ENCODE measurements around the gene EBNA1BP2. TPM values are rescaled to one million over a fixed set of nuclear protein-coding genes. Genes with fewer than 3 reads are reported as not detected.

EBNA1BP2 gene
- total and polyA plus RNA-seq, 2 donors (not counting 1 experiment from before 2014, with no cell fraction given), result 10.1 to 27.4 TPM

- no peak overlapping the region for H3K27ac ChIP-seq (ENCODE audit: low read length in 2 of 2)
- H3K9me3 ChIP-seq (ENCODE audit: control extremely low read depth in 1 of 3, control insufficient read depth in 2 of 3, insufficient read depth in 1 of 3, low read length in 2 of 3), result peaks cover 0 to 3% (median 0%) of the 10 kb centered on the region in 3 donors
- no peaks in the 10 kb centered on the region for H3K27me3 ChIP-seq (replicated peaks in 1 of 4; ENCODE audit: control extremely low read depth in 1 of 4, control insufficient read depth in 3 of 4, insufficient read depth in 4 of 4, low read length in 3 of 4)
- CTCF ChIA-PET, result no interaction called here
- Mint-ChIP-seq H3K4me1 (no peaks in the 10 kb centered on the region), H3K9me3 (ENCODE audit: insufficient read depth) (no peaks in the 10 kb centered on the region), H3K4me3 (no peak overlapping the region), H3K27ac (no peak overlapping the region), H3K27me3 (peaks cover 14% of the 10 kb centered on the region)
- H2AFZ ChIP-seq (ENCODE audit: insufficient read depth, low read depth, low read length, poor library complexity, severe bottlenecking), result no peak overlapping the region
- H3K9ac ChIP-seq (ENCODE audit: low read length), result no peak overlapping the region
- WGBS (ENCODE audit: insufficient coverage), result no CpG with 5 or more reads among the region's 3 CpGs
- H3K79me2 ChIP-seq (ENCODE audit: control insufficient read depth, insufficient read depth, low read length), result no peaks in the 10 kb centered on the region
- DNase-seq (no peak), ATAC-seq (ENCODE audit: low read depth) (no peak)
- H3K36me3 ChIP-seq (replicated peaks in 1 of 2; ENCODE audit: control extremely low read depth in 1 of 2, control insufficient read depth in 1 of 2, extremely low read depth in 1 of 2, insufficient read depth in 2 of 2, low read length in 1 of 2), result no peaks in the 10 kb centered on the region
- POLR2A ChIA-PET, result no interaction called here
- no peak overlapping the region for H3K4me2 ChIP-seq (replicated peaks; ENCODE audit: low read depth, low read length, poor library complexity, severe bottlenecking)
- no peak overlapping the region for H3K4me3 ChIP-seq (ENCODE audit: control extremely low read depth in 1 of 5, extremely low read depth in 1 of 5, insufficient read depth in 1 of 5, low read depth in 2 of 5, low read length in 4 of 5)
- intact Hi-C loops (cut with micrococcal nuclease), result no loop called here
- no peaks in the 10 kb centered on the region for H4K20me1 ChIP-seq (ENCODE audit: control insufficient read depth, insufficient read depth, low read length, poor library complexity, severe bottlenecking)
- TF ChIP-seq CTCF (IDR thresholded peaks at IDR 0.05) (no peak), EZH2 (IDR thresholded peaks at IDR 0.05; ENCODE audit: borderline replicate concordance, insufficient read depth, low read depth, low read length, poor library complexity, severe bottlenecking) (no peak)
- no peaks in the 10 kb centered on the region for H3K4me1 ChIP-seq (ENCODE audit: control insufficient read depth in 2 of 2, insufficient read depth in 2 of 2, low read length in 2 of 2)
Measured at GRCh38 chr1:43184388-43184787, 12.3 kb upstream of the EBNA1BP2 start.

- Histone ChIP-seq H3K4me2 (replicated peaks; ENCODE audit: low read depth, low read length, poor library complexity, severe bottlenecking) (no peak overlapping the region), H4K20me1 (ENCODE audit: control insufficient read depth, insufficient read depth, low read length, poor library complexity, severe bottlenecking) (no peaks in the 10 kb centered on the region), H3K9me3 (ENCODE audit: control extremely low read depth in 1 of 3, control insufficient read depth in 2 of 3, insufficient read depth in 1 of 3, low read length in 2 of 3) (no peaks in the 10 kb centered on the region), H3K4me1 (ENCODE audit: control insufficient read depth in 2 of 2, insufficient read depth in 2 of 2, low read length in 2 of 2) (peaks cover 0 to 2% of the 10 kb centered on the region in 2 donors), H3K36me3 (replicated peaks in 1 of 2; ENCODE audit: control extremely low read depth in 1 of 2, control insufficient read depth in 1 of 2, extremely low read depth in 1 of 2, insufficient read depth in 2 of 2, low read length in 1 of 2) (no peaks in the 10 kb centered on the region), H3K27me3 (replicated peaks in 1 of 4; ENCODE audit: control extremely low read depth in 1 of 4, control insufficient read depth in 3 of 4, insufficient read depth in 4 of 4, low read length in 3 of 4) (peaks cover 0 to 27% (median 19%) of the 10 kb centered on the region in 4 experiments), H2AFZ (ENCODE audit: insufficient read depth, low read depth, low read length, poor library complexity, severe bottlenecking) (no peak overlapping the region), H3K79me2 (ENCODE audit: control insufficient read depth, insufficient read depth, low read length) (no peaks in the 10 kb centered on the region), H3K9ac (ENCODE audit: low read length) (no peak overlapping the region), H3K4me3 (ENCODE audit: control extremely low read depth in 1 of 5, extremely low read depth in 1 of 5, insufficient read depth in 1 of 5, low read depth in 2 of 5, low read length in 4 of 5) (no peak overlapping the region), H3K27ac (ENCODE audit: low read length in 2 of 2) (no peak overlapping the region)
- H3K4me3 Mint-ChIP-seq, result no peak overlapping the region
- POLR2A ChIA-PET, result no interaction called here
- H3K4me1 Mint-ChIP-seq, result peaks cover 4% of the 10 kb centered on the region
- TF ChIP-seq CTCF (IDR thresholded peaks at IDR 0.05), result no peak
- TF ChIP-seq EZH2 (IDR thresholded peaks at IDR 0.05; ENCODE audit: borderline replicate concordance, insufficient read depth, low read depth, low read length, poor library complexity, severe bottlenecking), result no peak
- CTCF ChIA-PET, result no interaction called here
- DNase-seq (no peak), ATAC-seq (ENCODE audit: low read depth) (no peak)
- H3K9me3 Mint-ChIP-seq (ENCODE audit: insufficient read depth), result no peaks in the 10 kb centered on the region
- WGBS (ENCODE audit: insufficient coverage), result 96% methylated on average over 3 of the region's 4 CpGs
- peaks cover 27% of the 10 kb centered on the region for H3K27me3 Mint-ChIP-seq
- no peak overlapping the region for H3K27ac Mint-ChIP-seq
- intact Hi-C loops (cut with micrococcal nuclease), result no loop called here
Measured at GRCh38 chr1:43177691-43178090, 5.6 kb upstream of the EBNA1BP2 start.

Measured in B cell (primary cell).